HG03139 (cell line): ENCODE data around the gene TLE6.
"Not testable (repeated sequence)": the region's sequence is repeated elsewhere in the genome, so short reads cannot be mapped to it uniquely, and the experiment has no call there.

Experiments used
- ATAC-seq: cut with Tn5 transposase; IDR thresholded peaks from one replicate; pipeline ENCODE4 v1.9.1; 2021; ENCODE audit not compliant: unreplicated experiment

The TLE6 gene

GRCh38 chr19:3027292-3027691, 49.9 kb downstream of the TLE6 start:
- ATAC-seq, result no peak

- no peak for ATAC-seq
Observed at GRCh38 chr19:3027981-3028304, 50.6 kb downstream of the TLE6 start.

DNA sequence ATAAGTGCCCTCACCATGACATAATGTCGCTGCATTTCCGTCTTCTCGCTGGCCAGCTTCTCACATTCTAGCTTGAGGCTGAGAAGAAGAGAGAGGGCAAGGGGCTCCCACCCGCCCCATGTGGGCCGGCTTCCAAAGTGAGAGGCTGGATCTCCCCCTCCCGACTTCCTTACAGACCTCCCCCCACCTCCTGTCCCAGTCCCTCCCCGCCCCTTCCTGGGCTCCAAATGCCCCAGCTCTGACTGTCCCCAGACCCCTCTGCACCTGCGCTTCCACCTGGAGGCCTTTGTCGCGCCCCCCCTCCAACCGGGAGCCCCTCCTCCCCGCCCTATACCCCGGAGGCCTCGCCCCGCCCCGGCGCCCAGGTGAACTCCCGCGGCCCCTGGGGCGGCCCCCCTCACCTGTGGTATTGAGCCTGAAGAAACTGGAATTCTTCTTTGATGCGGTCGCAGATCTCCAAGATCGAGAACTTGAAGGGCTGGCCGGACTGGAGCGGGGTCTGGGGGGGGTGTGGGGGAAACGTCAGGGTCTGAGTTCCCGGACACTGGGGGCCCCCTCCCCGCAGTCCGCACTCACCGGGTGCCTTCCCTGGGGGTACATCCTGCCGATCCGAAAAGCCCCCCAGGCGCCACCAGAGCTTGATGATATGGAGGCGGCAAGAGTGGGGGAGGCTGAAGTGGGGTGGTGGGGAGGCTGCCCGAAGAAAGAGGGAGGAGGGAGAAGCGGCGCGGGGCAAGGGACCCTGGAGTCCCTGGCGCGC, 51.1 kb downstream of the TLE6 start:
- no peak for ATAC-seq

DNA sequence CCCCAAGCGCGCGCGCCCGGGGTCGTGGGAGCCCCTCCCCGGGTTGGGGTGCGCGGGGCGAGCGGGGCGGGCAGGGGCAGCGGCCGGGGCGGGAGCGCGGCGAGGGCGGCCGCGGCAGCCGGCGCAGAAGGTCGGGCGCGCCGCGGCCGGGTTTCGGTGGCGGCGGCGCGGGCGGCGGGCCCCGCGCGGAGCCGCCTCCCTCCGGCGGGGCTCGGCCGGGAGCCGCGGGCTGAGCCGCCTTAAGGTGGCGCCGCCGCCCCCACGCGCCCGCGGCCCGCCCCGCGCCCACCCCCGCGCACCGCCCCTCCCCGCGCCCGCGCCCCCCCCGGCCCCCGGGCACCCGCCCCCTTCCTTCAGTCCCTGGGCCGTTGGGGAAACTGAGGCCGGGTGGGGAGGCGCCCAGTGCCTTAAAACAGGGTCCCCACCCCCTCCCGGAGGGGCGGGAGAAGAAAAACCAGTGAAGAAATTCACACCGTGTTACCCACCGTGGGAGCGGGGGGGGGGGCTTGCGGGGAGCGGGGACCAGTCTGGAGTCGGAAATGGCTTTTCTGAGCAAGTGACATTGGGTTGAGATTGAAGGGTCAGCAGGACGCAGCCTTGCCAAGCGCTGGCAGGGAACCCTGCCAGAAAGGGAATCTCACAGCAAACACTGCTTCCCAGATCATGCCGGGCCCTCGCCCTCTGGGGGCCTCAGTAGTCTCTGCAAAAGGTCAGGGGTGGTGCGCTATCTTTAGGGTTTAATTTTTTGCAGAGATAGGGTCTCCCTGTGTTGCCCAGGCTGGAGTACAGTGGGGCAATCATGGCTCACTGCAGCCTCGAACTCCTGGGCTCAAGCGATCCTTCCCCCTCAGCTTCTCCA, 51.9 kb downstream of the TLE6 start, which contains the start of gene TLE2:
Gene TLE2, minus strand, starts transcription at position 216 of the 859 bp plus-strand sequence. CDS start 376 bp downstream, outside the sequence.
- no peak for ATAC-seq

DNA sequence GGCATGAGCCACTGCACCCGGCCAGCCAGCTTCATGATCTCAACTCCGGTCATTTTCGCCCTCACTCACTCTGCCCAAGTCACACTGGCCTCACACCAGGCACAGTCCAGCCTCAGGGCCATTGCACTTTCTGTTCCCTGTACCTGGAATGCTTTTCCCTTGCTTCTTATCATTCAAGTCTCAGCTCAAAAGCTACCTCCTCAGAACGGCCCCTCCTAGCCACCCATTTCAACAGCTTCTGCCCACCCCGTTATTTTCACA, 54.2 kb downstream of the TLE6 start:
- ATAC-seq, result no peak

- ATAC-seq, result no peak
Observed at GRCh38 chr19:3033595-3034405, 56.4 kb downstream of the TLE6 start.

DNA sequence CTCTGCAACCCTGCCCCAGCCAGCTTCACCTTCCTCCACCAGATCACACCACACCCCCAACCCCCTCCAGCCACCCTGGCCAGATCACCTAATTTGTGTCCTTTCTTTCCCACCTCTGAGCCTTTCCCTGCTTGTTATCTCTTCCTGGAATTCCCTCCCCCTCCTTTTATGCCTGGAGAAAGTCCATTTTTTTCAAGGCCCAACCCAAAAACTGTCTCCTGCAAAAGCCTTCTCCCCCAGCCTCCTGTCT, 57.0 kb downstream of the TLE6 start:
- ATAC-seq, result no peak

DNA sequence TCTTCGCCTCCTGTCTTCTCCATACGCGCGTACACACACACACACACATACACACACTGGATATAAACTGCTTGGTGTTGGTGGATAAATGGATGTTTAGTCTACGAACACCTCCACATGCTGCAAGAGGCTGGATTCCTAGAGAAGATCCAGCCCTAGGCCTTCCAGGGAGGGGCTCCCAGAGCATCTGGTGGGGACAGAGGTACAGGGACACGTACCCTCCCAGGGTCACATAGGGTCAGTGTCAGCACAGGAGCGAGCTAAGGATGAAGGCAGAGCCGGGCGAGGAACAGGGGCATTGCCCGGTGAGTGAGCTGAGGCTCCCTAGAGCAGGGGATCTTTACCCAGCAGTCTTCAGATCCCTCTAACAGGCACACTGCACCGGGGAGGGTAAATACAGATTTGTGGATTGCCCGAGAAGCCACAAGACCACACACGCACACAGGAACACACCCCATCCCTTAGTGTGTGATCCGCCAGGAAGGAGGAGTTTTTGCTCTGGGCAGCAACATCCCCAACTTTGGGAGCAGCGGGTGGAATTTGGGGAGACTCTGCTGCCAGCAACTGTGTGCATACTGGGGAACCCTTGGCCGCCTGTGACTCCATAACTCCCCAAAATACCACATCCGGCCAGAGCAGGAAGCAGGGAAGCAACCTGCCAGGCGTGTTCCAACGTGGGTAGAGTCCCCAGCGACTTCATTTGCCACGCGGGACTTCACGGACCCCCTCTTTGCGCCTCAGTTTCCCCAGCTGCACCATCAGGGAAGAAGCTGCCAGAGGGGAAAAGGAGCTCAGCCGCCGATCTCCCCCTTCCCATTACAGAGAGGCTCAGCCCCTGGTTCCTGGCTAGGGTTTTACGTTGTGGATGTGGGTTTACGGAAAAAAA, 57.5 kb downstream of the TLE6 start:
- no peak for ATAC-seq

- peak; percentile 89 for ATAC-seq
Observed at GRCh38 chr19:3035542-3036118, 58.3 kb downstream of the TLE6 start.

DNA sequence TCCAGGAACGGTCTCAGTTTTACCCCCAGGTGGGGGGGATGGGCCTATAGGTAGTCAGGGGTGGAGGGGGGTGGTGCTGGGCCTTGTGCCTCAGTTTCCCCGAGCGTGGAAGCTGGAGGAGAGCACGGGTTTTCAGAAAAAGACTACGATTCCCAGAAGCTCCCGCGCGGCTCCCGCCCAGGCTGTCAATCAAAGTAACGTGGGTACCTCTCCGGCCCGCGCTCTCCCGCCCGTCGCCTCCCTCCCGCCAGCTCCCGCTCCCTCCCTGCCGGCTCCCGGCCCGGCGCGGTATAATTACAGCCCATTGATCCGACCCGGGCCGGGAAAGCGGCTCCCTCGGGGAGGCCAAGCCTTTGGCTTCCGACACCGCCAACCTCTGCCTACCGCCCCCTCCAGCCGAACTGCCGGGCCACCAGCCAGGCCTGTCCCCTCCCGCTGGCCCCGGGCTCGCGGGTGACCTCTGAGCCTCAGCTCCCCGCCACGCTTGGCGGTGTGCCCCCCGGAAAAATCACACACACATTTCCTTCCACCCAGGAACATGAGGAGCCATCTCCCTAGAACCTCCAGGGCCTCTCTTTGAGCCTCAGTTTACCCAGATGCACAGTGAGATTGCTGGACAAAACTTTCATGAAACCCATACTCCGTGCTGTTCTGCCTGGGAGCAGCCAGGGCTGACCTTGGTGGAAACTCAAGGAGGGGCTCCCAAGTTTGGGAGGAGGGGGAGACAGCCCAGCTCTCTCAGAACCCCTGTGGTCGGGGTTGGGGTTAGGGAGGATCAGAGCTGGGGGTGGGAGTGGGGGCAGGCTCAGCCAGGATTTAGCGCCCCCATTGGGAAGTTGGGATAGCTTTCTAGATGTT, 59.0 kb downstream of the TLE6 start:
- peak; percentile 34 for ATAC-seq

GRCh38 chr19:3036977-3037544, 59.7 kb downstream of the TLE6 start:
- ATAC-seq, result not testable (repeated sequence)

DNA sequence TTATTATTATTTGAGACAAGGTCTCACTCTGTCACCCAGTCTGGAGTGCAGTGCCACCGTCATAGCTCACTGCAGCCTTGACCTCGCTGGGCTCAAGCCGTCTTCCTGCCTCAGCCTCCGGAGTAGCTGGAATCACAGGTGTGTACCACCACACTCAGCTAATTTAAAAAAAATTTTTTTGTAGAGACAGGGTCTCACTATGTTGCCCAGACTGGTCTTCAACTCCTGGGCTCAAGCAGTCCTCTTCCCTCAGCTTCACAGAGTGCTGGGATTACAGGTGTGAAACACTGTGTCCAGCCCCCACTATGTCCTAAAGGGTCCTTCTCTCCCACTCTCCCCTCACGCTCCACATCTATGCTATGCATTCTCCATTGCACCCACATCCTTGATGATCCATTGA, 60.9 kb downstream of the TLE6 start:
- ATAC-seq, result no peak

DNA sequence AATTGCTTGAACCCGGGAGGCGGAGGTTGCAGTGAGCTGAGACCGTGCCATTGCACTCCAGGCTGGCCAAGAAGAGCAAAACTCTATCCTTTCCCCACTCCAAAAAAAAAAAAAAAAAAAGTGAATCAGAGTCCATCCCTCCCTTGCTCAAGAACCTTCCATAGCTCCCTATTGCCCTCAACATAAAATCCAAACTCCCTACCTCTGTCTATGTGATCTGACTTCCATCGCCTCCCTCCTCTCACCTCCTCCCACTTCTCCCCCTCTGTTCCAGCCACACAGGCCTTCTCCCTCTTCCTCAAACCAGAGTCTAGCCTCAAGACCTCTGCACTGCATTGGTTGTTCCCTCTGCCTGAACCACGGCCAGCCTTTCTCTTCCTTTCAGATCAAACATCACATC, 61.8 kb downstream of the TLE6 start:
- no peak for ATAC-seq

GRCh38 chr19:3039641-3040077, 62.3 kb downstream of the TLE6 start:
- no peak for ATAC-seq

DNA sequence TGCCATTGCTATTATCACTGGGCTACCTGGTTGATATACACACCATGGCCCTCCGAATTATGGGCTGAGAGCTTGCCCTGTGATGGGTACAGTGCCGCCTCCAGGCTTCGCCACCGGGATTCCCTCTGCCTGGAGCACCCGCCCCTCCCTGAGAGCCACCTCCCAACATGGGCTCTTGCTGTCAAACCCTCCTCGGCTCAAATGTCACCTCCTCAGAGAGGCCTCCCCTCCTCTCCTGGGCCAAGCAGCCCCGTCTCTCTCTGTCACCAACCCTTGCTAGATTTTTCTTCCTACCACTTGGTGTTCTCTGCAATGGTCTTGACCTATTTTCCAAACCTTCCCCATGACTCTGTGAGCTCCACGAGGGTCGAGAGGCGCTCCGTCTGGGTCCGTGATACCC, 64.0 kb downstream of the TLE6 start:
- no peak for ATAC-seq

GRCh38 chr19:3041761-3042620, 64.6 kb downstream of the TLE6 start:
- no peak for ATAC-seq

DNA sequence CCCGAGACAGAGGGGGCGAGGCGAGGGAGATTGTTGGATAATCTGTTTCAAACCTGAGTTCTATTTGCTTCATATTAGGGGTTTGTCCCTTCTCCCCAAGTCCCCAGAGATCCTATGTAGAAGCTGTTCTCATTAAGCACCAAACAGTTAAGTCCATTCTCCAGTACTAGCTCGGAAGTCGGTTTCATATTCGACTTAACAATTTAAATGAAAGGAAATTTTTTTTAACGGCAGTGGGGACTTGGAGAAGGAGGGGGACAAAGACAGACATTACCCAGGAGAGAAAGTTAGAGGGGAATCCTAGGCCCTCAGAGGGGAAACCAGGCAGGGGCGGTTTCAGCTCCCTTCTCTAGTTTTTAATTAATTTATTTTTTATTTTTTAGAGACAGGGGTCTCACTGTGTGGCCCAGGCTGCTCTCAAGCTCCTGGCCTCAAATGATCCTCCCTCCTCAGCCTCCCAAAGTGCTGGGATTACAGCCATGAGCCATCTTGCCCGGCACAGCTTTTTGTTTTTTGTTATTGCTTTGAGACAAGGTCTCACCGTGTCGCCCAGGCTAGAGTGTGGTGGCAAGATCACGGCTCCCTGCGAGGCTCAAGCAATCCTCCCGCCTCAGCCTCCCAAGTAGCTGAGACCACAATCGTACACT, 65.4 kb downstream of the TLE6 start:
- no peak for ATAC-seq
